ENCODE results near the gene TBC1D23. TPM values are rescaled to one million over a fixed set of nuclear protein-coding genes. Genes with fewer than 3 reads are reported as not detected.

Gene TBC1D23
- total and polyA plus RNA-seq, 12 donors: 19.8 to 117 (median 57.3) TPM

- Histone ChIP-seq H3K27ac (no peak overlapping the region), H3K9me3 (replicated peaks in 1 of 3) (no peaks in the 10 kb centered on the region), H3K36me3 (replicated peaks in 1 of 2) (peaks cover 0 to 8% of the 10 kb centered on the region in 2 donors), H3K27me3 (no peaks in the 10 kb centered on the region), H3K4me1 (replicated peaks in 1 of 2) (no peaks in the 10 kb centered on the region), H3K4me3 (no peak overlapping the region)
- TF ChIP-seq CTCF (IDR thresholded peaks at IDR 0.05) (no peak), POLR2A (IDR thresholded peaks at IDR 0.05) (no peak)
- DNase-seq: no peak
- 95 to 98% (median 97%) methylated on average over 4 of the region's 4 CpGs for WGBS, 4 donors
- intact Hi-C loops (cut with DNase I): no loop called here
Observed at GRCh38 chr3:100360757-100361496, 100.1 kb downstream of the TBC1D23 start.

- Histone ChIP-seq H3K27ac (no peak overlapping the region), H3K4me1 (replicated peaks in 1 of 2) (no peaks in the 10 kb centered on the region), H3K36me3 (replicated peaks in 1 of 2) (peaks cover 0 to 16% of the 10 kb centered on the region in 2 donors), H3K27me3 (no peaks in the 10 kb centered on the region), H3K9me3 (replicated peaks in 1 of 3) (no peaks in the 10 kb centered on the region), H3K4me3 (no peak overlapping the region)
- intact Hi-C loops (cut with DNase I): no loop called here
- WGBS, 4 donors: 83 to 93% (median 87%) methylated on average over 1 of the region's 1 CpG
- no peak for TF ChIP-seq POLR2A (IDR thresholded peaks at IDR 0.05)
- no peak for DNase-seq
Observed at GRCh38 chr3:100361897-100362296, 101.1 kb downstream of the TBC1D23 start.

GRCh38 chr3:100364421-100364820 is 103.6 kb downstream of the TBC1D23 start:
- Histone ChIP-seq H3K36me3 (replicated peaks in 1 of 2) (peaks cover 0 to 27% of the 10 kb centered on the region in 2 donors), H3K9me3 (replicated peaks in 1 of 3) (no peaks in the 10 kb centered on the region), H3K27ac (no peak overlapping the region), H3K27me3 (no peaks in the 10 kb centered on the region), H3K4me1 (replicated peaks in 1 of 2) (no peaks in the 10 kb centered on the region), H3K4me3 (no peak overlapping the region)
- WGBS, 4 donors: 90 to 96% (median 94%) methylated on average over 3 of the region's 3 CpGs
- TF ChIP-seq POLR2A (IDR thresholded peaks at IDR 0.05) (no peak), CTCF (IDR thresholded peaks at IDR 0.05) (no peak)
- intact Hi-C loops (cut with DNase I): no loop called here
- no peak for DNase-seq

- 74 to 81% (median 80%) methylated on average over 2 of the region's 2 CpGs for WGBS, 4 donors
- no peaks in the 10 kb centered on the region for H3K9me3 ChIP-seq (replicated peaks in 1 of 3)
- no peak overlapping the region for H3K27ac ChIP-seq
- TF ChIP-seq CTCF (IDR thresholded peaks at IDR 0.05): no peak
- TF ChIP-seq POLR2A (IDR thresholded peaks at IDR 0.05): no peak
- intact Hi-C loops (cut with DNase I): no loop called here
- DNase-seq: no peak
- no peaks in the 10 kb centered on the region for H3K4me1 ChIP-seq (replicated peaks in 1 of 2)
- H3K27me3 ChIP-seq: no peaks in the 10 kb centered on the region
- H3K36me3 ChIP-seq (replicated peaks in 1 of 2): peaks cover 0 to 38% of the 10 kb centered on the region in 2 donors
- no peak overlapping the region for H3K4me3 ChIP-seq
Observed at GRCh38 chr3:100366424-100366823, 105.6 kb downstream of the TBC1D23 start.

- intact Hi-C loops (cut with DNase I): no loop called here
- H3K4me1 ChIP-seq (replicated peaks in 1 of 2): no peaks in the 10 kb centered on the region
- TF ChIP-seq CTCF (IDR thresholded peaks at IDR 0.05): no peak
- TF ChIP-seq POLR2A (IDR thresholded peaks at IDR 0.05): no peak
- no peaks in the 10 kb centered on the region for H3K27me3 ChIP-seq
- H3K36me3 ChIP-seq (replicated peaks in 1 of 2): peaks cover 0 to 58% of the 10 kb centered on the region in 2 donors
- 67 to 80% (median 75%) methylated on average over 7 to 8 of the region's 8 CpGs for WGBS, 4 donors
- DNase-seq: no peak
- no peak overlapping the region for H3K27ac ChIP-seq
- H3K4me3 ChIP-seq: no peak overlapping the region
- H3K9me3 ChIP-seq (replicated peaks in 1 of 3): no peaks in the 10 kb centered on the region
Observed at GRCh38 chr3:100368441-100368840, 107.6 kb downstream of the TBC1D23 start.
